Measurements from ENCODE around the gene HBA1.

DNA sequence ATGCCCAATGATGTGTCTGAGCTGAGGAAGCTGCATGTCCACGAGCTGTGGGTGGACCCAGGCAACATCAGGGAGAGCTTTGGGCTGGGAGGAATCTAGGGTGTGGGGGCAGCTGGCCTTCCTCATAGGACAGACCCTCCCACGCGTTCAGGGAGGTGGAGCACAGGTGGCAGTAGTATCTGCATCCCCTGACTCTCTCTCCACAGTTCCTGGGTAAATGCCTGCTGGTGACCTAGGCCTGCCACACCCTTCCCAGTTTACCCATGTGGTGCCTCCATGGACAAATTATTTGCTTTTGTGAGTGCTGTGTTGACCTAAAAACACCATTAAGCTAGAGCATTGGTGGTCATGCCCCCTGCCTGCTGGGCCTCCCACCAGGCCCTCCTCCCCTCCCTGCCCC lies 7.5 kb upstream of the HBA1 start:
- TF ChIP-seq, protein P1, sequence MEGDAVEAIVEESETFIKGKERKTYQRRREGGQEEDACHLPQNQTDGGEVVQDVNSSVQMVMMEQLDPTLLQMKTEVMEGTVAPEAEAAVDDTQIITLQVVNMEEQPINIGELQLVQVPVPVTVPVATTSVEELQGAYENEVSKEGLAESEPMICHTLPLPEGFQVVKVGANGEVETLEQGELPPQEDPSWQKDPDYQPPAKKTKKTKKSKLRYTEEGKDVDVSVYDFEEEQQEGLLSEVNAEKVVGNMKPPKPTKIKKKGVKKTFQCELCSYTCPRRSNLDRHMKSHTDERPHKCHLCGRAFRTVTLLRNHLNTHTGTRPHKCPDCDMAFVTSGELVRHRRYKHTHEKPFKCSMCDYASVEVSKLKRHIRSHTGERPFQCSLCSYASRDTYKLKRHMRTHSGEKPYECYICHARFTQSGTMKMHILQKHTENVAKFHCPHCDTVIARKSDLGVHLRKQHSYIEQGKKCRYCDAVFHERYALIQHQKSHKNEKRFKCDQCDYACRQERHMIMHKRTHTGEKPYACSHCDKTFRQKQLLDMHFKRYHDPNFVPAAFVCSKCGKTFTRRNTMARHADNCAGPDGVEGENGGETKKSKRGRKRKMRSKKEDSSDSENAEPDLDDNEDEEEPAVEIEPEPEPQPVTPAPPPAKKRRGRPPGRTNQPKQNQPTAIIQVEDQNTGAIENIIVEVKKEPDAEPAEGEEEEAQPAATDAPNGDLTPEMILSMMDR (IDR thresholded peaks at IDR 0.05; ENCODE audit: poor library complexity, severe bottlenecking): no peak
- no peak for TF ChIP-seq POLR2AphosphoS5 (IDR thresholded peaks at IDR 0.05)
- TF ChIP-seq TAF1 (IDR thresholded peaks at IDR 0.05; ENCODE audit: low read depth): no peak
- no peak for TF ChIP-seq RAD21 (conservative IDR thresholded peaks at IDR 0.05)
- TF ChIP-seq SMC3 (conservative IDR thresholded peaks at IDR 0.05; ENCODE audit: poor library complexity): no peak
- no peak for TF ChIP-seq MXI1 (conservative IDR thresholded peaks at IDR 0.05; ENCODE audit: poor library complexity, severe bottlenecking)
- no peak for TF ChIP-seq EZH2 (IDR thresholded peaks at IDR 0.05; ENCODE audit: borderline replicate concordance, insufficient read depth, low read length, poor library complexity, severe bottlenecking)
- TF ChIP-seq EP300 (conservative IDR thresholded peaks at IDR 0.05; ENCODE audit: poor library complexity, severe bottlenecking): no peak
- TF ChIP-seq, protein P2, sequence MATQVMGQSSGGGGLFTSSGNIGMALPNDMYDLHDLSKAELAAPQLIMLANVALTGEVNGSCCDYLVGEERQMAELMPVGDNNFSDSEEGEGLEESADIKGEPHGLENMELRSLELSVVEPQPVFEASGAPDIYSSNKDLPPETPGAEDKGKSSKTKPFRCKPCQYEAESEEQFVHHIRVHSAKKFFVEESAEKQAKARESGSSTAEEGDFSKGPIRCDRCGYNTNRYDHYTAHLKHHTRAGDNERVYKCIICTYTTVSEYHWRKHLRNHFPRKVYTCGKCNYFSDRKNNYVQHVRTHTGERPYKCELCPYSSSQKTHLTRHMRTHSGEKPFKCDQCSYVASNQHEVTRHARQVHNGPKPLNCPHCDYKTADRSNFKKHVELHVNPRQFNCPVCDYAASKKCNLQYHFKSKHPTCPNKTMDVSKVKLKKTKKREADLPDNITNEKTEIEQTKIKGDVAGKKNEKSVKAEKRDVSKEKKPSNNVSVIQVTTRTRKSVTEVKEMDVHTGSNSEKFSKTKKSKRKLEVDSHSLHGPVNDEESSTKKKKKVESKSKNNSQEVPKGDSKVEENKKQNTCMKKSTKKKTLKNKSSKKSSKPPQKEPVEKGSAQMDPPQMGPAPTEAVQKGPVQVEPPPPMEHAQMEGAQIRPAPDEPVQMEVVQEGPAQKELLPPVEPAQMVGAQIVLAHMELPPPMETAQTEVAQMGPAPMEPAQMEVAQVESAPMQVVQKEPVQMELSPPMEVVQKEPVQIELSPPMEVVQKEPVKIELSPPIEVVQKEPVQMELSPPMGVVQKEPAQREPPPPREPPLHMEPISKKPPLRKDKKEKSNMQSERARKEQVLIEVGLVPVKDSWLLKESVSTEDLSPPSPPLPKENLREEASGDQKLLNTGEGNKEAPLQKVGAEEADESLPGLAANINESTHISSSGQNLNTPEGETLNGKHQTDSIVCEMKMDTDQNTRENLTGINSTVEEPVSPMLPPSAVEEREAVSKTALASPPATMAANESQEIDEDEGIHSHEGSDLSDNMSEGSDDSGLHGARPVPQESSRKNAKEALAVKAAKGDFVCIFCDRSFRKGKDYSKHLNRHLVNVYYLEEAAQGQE (IDR thresholded peaks at IDR 0.05; ENCODE audit: borderline replicate concordance): no peak

All from neural cell (in vitro differentiated cells).